ENCODE results near the gene HSPB7. TPM values are rescaled to one million over a fixed set of nuclear protein-coding genes. Genes with fewer than 3 reads are reported as not detected.
"Not testable (repeated sequence)": the region's sequence is repeated elsewhere in the genome, so short reads cannot be mapped to it uniquely, and the experiment has no call there.

The HSPB7 gene
- total RNA-seq, 1 experiment from 2014 or later, result not detected

DNA sequence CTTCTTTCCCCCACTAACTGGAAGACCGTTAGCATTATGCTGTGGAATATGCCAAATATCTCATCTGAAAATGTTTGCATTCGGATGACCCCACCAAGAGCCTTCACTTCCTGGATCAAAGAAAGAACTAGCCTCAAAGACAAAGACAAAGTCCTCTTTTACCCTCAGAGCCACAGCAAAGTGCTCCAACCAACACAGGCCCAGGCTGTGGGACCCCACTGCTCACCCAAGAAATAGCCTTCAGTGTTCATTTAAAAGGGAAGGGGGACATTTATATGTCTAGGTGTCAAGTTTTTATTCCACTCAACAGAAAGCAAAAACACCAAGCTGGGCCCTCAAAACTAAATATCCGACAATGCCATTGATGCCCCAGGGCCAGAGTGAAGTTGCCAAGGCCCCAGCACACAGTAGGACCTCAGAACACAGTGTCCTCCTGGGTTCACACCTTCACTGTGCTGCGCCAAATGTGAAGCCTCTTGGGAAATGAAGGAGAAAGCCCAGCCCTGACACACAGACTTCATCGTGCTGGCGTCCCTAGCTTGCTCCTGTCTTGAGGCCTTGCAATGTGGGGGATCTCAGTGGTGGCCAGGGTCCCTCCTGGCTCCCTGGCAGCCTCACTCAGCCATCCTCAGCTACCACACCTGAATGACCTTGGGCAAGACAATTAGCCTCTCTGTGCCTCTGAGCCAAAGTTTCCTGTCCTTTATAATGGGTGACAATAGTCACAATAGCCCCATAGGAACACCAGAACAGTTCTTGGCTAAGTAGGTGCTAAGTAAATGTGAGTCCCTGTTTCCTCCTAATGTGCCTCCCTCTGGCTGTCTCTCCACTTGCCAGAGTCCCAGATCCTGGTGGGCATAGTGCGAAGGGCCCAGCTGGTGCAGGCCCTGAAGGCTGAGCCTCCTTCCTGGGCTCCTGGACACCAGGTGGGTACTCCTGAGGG is 37.0 kb upstream of the HSPB7 start:
- intact Hi-C loops (cut with micrococcal nuclease; ENCODE audit: unreplicated experiment), result no loop called here
- CTCF ChIA-PET, result no interaction called here
- H3K27ac Mint-ChIP-seq (ENCODE audit: unreplicated experiment), result no peak overlapping the region
- no TSS peak for BruUV-seq (replicated peaks)
- H3K27me3 Mint-ChIP-seq (ENCODE audit: unreplicated experiment), result peaks cover 9% of the 10 kb centered on the region
- H3K4me3 Mint-ChIP-seq (ENCODE audit: low read depth, unreplicated experiment), result no peak overlapping the region
- no peaks in the 10 kb centered on the region for H3K36me3 Mint-ChIP-seq (ENCODE audit: insufficient read depth, unreplicated experiment)
- no peak for DNase-seq
- H3K4me1 Mint-ChIP-seq (ENCODE audit: low read depth, unreplicated experiment), result no peaks in the 10 kb centered on the region
- no peaks in the 10 kb centered on the region for H3K9me3 Mint-ChIP-seq (ENCODE audit: low read depth, unreplicated experiment)
- no peak for TF ChIP-seq CTCF (IDR thresholded peaks at IDR 0.05; ENCODE audit: unreplicated experiment)

- H3K27ac Mint-ChIP-seq (ENCODE audit: unreplicated experiment), result no peak overlapping the region
- peaks cover 9% of the 10 kb centered on the region for H3K27me3 Mint-ChIP-seq (ENCODE audit: unreplicated experiment)
Observed at GRCh38 chr1:16053781-16054502, 36.1 kb upstream of the HSPB7 start.

GRCh38 chr1:16051949-16052348 is 34.1 kb upstream of the HSPB7 start:
- H3K9me3 Mint-ChIP-seq (ENCODE audit: low read depth, unreplicated experiment); CTCF ChIA-PET: not testable (repeated sequence)

More at GRCh38 chr1:16053781-16054502, 36.1 kb upstream of the HSPB7 start:
- no peak overlapping the region for H3K4me3 Mint-ChIP-seq (ENCODE audit: low read depth, unreplicated experiment)
- no peaks in the 10 kb centered on the region for H3K4me1 Mint-ChIP-seq (ENCODE audit: low read depth, unreplicated experiment)
- no peak for TF ChIP-seq CTCF (IDR thresholded peaks at IDR 0.05; ENCODE audit: unreplicated experiment)
- intact Hi-C loops (cut with micrococcal nuclease; ENCODE audit: unreplicated experiment), result no loop called here
- no peaks in the 10 kb centered on the region for H3K9me3 Mint-ChIP-seq (ENCODE audit: low read depth, unreplicated experiment)
- BruUV-seq (replicated peaks), result no TSS peak
- H3K36me3 Mint-ChIP-seq (ENCODE audit: insufficient read depth, unreplicated experiment), result no peaks in the 10 kb centered on the region
- DNase-seq, result no peak
- CTCF ChIA-PET, result no interaction called here

DNA sequence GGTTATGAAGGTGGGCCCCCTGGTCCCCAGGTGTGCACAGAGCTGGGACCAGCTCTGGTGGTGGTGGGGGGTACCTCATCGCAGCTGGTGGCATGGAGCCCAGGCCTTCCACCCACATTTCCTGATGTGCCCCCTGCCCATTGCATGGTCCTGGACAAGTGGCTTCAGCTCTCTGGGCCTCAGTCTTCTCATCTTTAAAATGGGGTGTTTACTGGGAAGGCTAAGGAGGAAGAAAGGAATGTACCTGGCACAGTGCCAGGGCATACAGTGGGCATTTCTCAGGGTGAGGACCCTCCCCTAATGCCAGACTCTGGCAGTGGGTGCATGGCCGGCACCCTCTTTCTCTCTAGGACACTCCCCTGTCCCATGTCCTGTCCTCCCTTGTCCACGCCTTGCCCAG is 33.2 kb upstream of the HSPB7 start:
- Mint-ChIP-seq H3K4me1 (ENCODE audit: low read depth, unreplicated experiment) (no peaks in the 10 kb centered on the region), H3K9me3 (ENCODE audit: low read depth, unreplicated experiment) (no peaks in the 10 kb centered on the region), H3K27ac (ENCODE audit: unreplicated experiment) (no peak overlapping the region), H3K36me3 (ENCODE audit: insufficient read depth, unreplicated experiment) (peaks cover 4% of the 10 kb centered on the region), H3K4me3 (ENCODE audit: low read depth, unreplicated experiment) (no peak overlapping the region), H3K27me3 (ENCODE audit: unreplicated experiment) (no peaks in the 10 kb centered on the region)
- TF ChIP-seq CTCF (IDR thresholded peaks at IDR 0.05; ENCODE audit: unreplicated experiment), result no peak
- CTCF ChIA-PET, result no interaction called here
- BruUV-seq (replicated peaks), result no TSS peak
- DNase-seq, result no peak
- intact Hi-C loops (cut with micrococcal nuclease; ENCODE audit: unreplicated experiment), result no loop called here

More at GRCh38 chr1:16051949-16052348, 34.1 kb upstream of the HSPB7 start:
- H3K27me3 Mint-ChIP-seq (ENCODE audit: unreplicated experiment); DNase-seq; BruUV-seq (replicated peaks); H3K4me1 Mint-ChIP-seq (ENCODE audit: low read depth, unreplicated experiment); intact Hi-C loops (cut with micrococcal nuclease; ENCODE audit: unreplicated experiment); H3K4me3 Mint-ChIP-seq (ENCODE audit: low read depth, unreplicated experiment); H3K36me3 Mint-ChIP-seq (ENCODE audit: insufficient read depth, unreplicated experiment); H3K27ac Mint-ChIP-seq (ENCODE audit: unreplicated experiment): not testable (repeated sequence)

Data from Calu3 (cell line).